GM12878 (cell line): Measurements from ENCODE around the gene UHRF1. TPM values are rescaled to one million over a fixed set of nuclear protein-coding genes. Genes with fewer than 3 reads are reported as not detected.

Experiments
- BCL11A ChIP-seq: IDR thresholded peaks from 2 replicates; pipeline ENCODE4 v1.6.1; 2011; ENCODE audit warnings: low read depth, low read length
- BCL3 ChIP-seq: IDR thresholded peaks from 2 replicates; pipeline ENCODE4 v1.6.1; 2011; ENCODE audit warnings: borderline replicate concordance, low read depth, mild to moderate bottlenecking, moderate library complexity, low read length; ENCODE audit not compliant: insufficient read depth, poor library complexity, severe bottlenecking
- CEBPZ ChIP-seq: fragments of 150-350 bp; IDR thresholded peaks from 2 replicates; pipeline ENCODE4 v1.6.1; 2016; ENCODE audit warnings: low read depth, low read length
- CREB1 ChIP-seq: IDR thresholded peaks from 2 replicates; pipeline ENCODE4 v1.6.1; 2012; ENCODE audit warnings: low read depth, mild to moderate bottlenecking, inconsistent platforms
- CREM ChIP-seq: IDR thresholded peaks from 2 replicates; pipeline ENCODE4 v1.6.1; 2014; ENCODE audit warnings: antibody characterized with exemption, low read depth
- EGR1 ChIP-seq, 2 experiments: IDR thresholded peaks; 1 replicate in 1 of 2; 2 replicates in 1 of 2; pipeline ENCODE4 v1.6.1; 2011 to 2012; ENCODE audit warnings: low read depth in 2 of 2, low read length in 2 of 2, borderline replicate concordance in 1 of 2, mild to moderate bottlenecking in 1 of 2, moderate library complexity in 1 of 2
- HDGF ChIP-seq: fragments of 450-650 bp; IDR thresholded peaks from 2 replicates; pipeline ENCODE4 v1.6.1; 2016; ENCODE audit warnings: antibody characterized with exemption
- LARP7 ChIP-seq: fragments of 450-650 bp; IDR thresholded peaks from 2 replicates; pipeline ENCODE4 v1.6.1; 2017; ENCODE audit warnings: mild to moderate bottlenecking
- MAX ChIP-seq: IDR thresholded peaks from 2 replicates; pipeline ENCODE4 v1.6.1; 2012; ENCODE audit warnings: low read depth, low read length, improper control_type of control experiment
- MXI1 ChIP-seq: fragments of 150-350 bp; IDR thresholded peaks from 2 replicates; pipeline ENCODE4 v1.6.1; 2011; ENCODE audit warnings: low read depth, mild to moderate bottlenecking, inconsistent platforms, low read length, improper control_type of control experiment
- NBN ChIP-seq: fragments of 450-650 bp; IDR thresholded peaks from 2 replicates; pipeline ENCODE4 v1.6.1; 2016
- NFYB ChIP-seq: IDR thresholded peaks from 2 replicates; pipeline ENCODE4 v1.6.1; 2011; ENCODE audit warnings: low read depth, mild to moderate bottlenecking, low read length, improper control_type of control experiment, moderate library complexity; ENCODE audit not compliant: insufficient read depth
- RAD51 ChIP-seq: fragments of 450-650 bp; IDR thresholded peaks from 2 replicates; pipeline ENCODE4 v1.6.1; 2016; ENCODE audit warnings: moderate library complexity, mild to moderate bottlenecking, inconsistent platforms
- RBBP5 ChIP-seq: fragments of 200-600 bp; sonication (generic); conservative IDR thresholded peaks from 2 replicates; pipeline ENCODE4 v1.6.1; 2016
- SP1 ChIP-seq: IDR thresholded peaks from one replicate; pipeline ENCODE4 v1.6.1; 2011; ENCODE audit warnings: low read depth, low read length
- STAT3 ChIP-seq: IDR thresholded peaks from 2 replicates; pipeline ENCODE4 v1.6.1; 2011; ENCODE audit warnings: low read depth, low read length, improper control_type of control experiment
- SUZ12 ChIP-seq: fragments of 200-600 bp; sonication (generic); IDR thresholded peaks from one replicate; pipeline ENCODE4 v1.6.1; 2018; ENCODE audit warnings: antibody characterized with exemption, mild to moderate bottlenecking; ENCODE audit not compliant: unreplicated experiment
- ZNF687 ChIP-seq: fragments of 450-650 bp; IDR thresholded peaks from 2 replicates; pipeline ENCODE4 v1.6.1; 2017; ENCODE audit warnings: mild to moderate bottlenecking, moderate library complexity
- ZSCAN29 ChIP-seq: fragments of 450-650 bp; IDR thresholded peaks from 2 replicates; pipeline ENCODE4 v1.6.1; 2017; ENCODE audit warnings: mild to moderate bottlenecking, moderate library complexity
- polyA plus RNA-seq, 11 experiments: library from polyadenylated mRNA; depleted of rRNA in 4 of 11; unstranded in 6 of 11; stranded (reverse) in 5 of 11; fragments of >200 nt; fragmentation: Nextera tagmentation in 4 of 11; fragmentation: Illumina TruSeq in 1 of 11; extraction: Ambion mirVana in 4 of 11; extraction: Trizol in 1 of 11; gene quantifications; 1 replicate in 1 of 11; 2 replicates in 10 of 11; pipeline versions ENCODE4 v1.2.1 to v1.2.3, GENCODE V29; 2011 to 2016; ENCODE audit warnings: inconsistent platforms in 2 of 11, missing spikeins in 2 of 11, low read depth in 1 of 11
- total RNA-seq, 4 experiments: library from RNA; depleted of rRNA in 3 of 4; stranded (reverse); fragments of >200 nt in 3 of 4; fragmentation: Illumina TruSeq in 1 of 4; extraction: Trizol in 1 of 4; gene quantifications; 2 replicates each; pipeline versions ENCODE4 v1.2.1 to v1.2.3, GENCODE V29; 2013 to 2021
- TF ChIP-seq, protein P1 (sequence below): fragments of 450-650 bp; IDR thresholded peaks from 2 replicates; pipeline ENCODE4 v1.6.1; 2016; ENCODE audit warnings: mild to moderate bottlenecking

The UHRF1 gene
- total and polyA plus RNA-seq, 10 of the 15 experiments (the other 5 are each of a cell fraction or from before 2014, with no cell fraction given) = 13.0 to 109 (median 37.7) TPM

- TF ChIP-seq LARP7 = 0 out of 2 replicates have a peak, but pooled peaks have one; percentile 39
- peak; percentile 89 for TF ChIP-seq HDGF
- no peak for TF ChIP-seq ZSCAN29
- no peak for TF ChIP-seq RAD51
- no peak for TF ChIP-seq CREM
- peak; percentile 93 for TF ChIP-seq SP1
- no peak for TF ChIP-seq RBBP5
- TF ChIP-seq CREB1 = peak; percentile 16; the same call in 1 of the 2 replicates
- no peak for TF ChIP-seq BCL11A
- TF ChIP-seq NBN = peak; percentile 96
- TF ChIP-seq CEBPZ = no peak
- no peak for TF ChIP-seq MXI1
- TF ChIP-seq, protein P1, sequence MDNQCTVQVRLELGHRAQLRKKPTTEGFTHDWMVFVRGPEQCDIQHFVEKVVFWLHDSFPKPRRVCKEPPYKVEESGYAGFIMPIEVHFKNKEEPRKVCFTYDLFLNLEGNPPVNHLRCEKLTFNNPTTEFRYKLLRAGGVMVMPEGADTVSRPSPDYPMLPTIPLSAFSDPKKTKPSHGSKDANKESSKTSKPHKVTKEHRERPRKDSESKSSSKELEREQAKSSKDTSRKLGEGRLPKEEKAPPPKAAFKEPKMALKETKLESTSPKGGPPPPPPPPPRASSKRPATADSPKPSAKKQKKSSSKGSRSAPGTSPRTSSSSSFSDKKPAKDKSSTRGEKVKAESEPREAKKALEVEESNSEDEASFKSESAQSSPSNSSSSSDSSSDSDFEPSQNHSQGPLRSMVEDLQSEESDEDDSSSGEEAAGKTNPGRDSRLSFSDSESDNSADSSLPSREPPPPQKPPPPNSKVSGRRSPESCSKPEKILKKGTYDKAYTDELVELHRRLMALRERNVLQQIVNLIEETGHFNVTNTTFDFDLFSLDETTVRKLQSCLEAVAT = peak; percentile 79
- no peak for TF ChIP-seq SUZ12
- TF ChIP-seq EGR1 (IDR thresholded peaks at IDR 0.05; ENCODE audit: borderline replicate concordance in 1 of 2, low read depth in 2 of 2, low read length in 2 of 2) = peak in 1 of 2 experiments; percentile 90; a peak in 2 of 3 replicates
- no peak for TF ChIP-seq STAT3
- no peak; the same call in 1 of the 2 replicates for TF ChIP-seq MAX
- no peak for TF ChIP-seq ZNF687
- TF ChIP-seq BCL3 = no peak
- peak; percentile 77; the same call in 1 of the 2 replicates for TF ChIP-seq NFYB
Observed at GRCh38 chr19:4867534-4868285, 41.6 kb upstream of the UHRF1 start, which contains the start of gene PLIN3 (continued).
